Neural cell (in vitro differentiated cells): ENCODE measurements around the gene RASAL3. TPM values are rescaled to one million over a fixed set of nuclear protein-coding genes. Genes with fewer than 3 reads are reported as not detected.

Source experiments
- H2AFZ ChIP-seq: fragments of 200-600, 300-800 bp; sonication (generic), shearing (Covaris generic); 2 replicates; pipeline ENCODE4 v1.6.0; 2014; ENCODE audit warnings: low read depth, mild to moderate bottlenecking, antibody characterized with exemption, low read length, moderate library complexity
- H3F3A ChIP-seq: fragments of 200-600 bp; shearing (Covaris generic); 2 replicates; pipeline ENCODE4 v1.6.1; 2016; ENCODE audit warnings: mild to moderate bottlenecking, moderate library complexity, mixed read lengths, antibody characterized with exemption, low read length; ENCODE audit not compliant: insufficient read depth, poor library complexity, severe bottlenecking
- H3K27ac ChIP-seq: fragments of 200-600, 300-800 bp; sonication (generic), shearing (Covaris generic); 2 replicates; pipeline ENCODE4 v1.5.1; 2014; ENCODE audit warnings: mild to moderate bottlenecking, low read length, moderate library complexity
- H3K27me3 ChIP-seq: fragments of 300-800, 200-600 bp; sonication (generic), shearing (Covaris generic); 2 replicates; pipeline ENCODE4 v1.6.0; 2014; ENCODE audit warnings: mild to moderate bottlenecking, low read depth, low read length, moderate library complexity; ENCODE audit not compliant: insufficient read depth
- H3K36me3 ChIP-seq: fragments of 300-800, 200-600 bp; sonication (generic), shearing (Covaris generic); 2 replicates; pipeline ENCODE4 v1.5.1; 2014; ENCODE audit warnings: mild to moderate bottlenecking, antibody characterized with exemption, low read length, moderate library complexity; ENCODE audit not compliant: insufficient read depth
- H3K4me2 ChIP-seq: fragments of 300-800, 200-600 bp; sonication (generic), shearing (Covaris generic); 2 replicates; pipeline ENCODE4 v1.6.0; 2014; ENCODE audit warnings: mild to moderate bottlenecking, low read length
- H3K4me3 ChIP-seq: fragments of 300-800, 200-600 bp; sonication (generic), shearing (Covaris generic); 2 replicates; pipeline ENCODE4 v1.5.1; 2014; ENCODE audit warnings: mild to moderate bottlenecking, low read length, moderate library complexity
- H3K79me2 ChIP-seq: fragments of 200-600 bp; shearing (Covaris generic); replicated peaks from 2 replicates; pipeline ENCODE4 v1.6.0; 2014; ENCODE audit warnings: mild to moderate bottlenecking, low read length, moderate library complexity; ENCODE audit not compliant: insufficient read depth
- H3K9ac ChIP-seq: fragments of 300-800, 200-600 bp; sonication (generic), shearing (Covaris generic); 2 replicates; pipeline ENCODE4 v1.6.1; 2016; ENCODE audit warnings: mild to moderate bottlenecking, low read length, mixed read lengths
- H3K9me2 ChIP-seq: fragments of 200-600 bp; shearing (Covaris generic); 2 replicates; pipeline ENCODE4 v1.6.1; 2016; ENCODE audit warnings: mild to moderate bottlenecking, low read length, mixed read lengths; ENCODE audit not compliant: insufficient read depth
- H3K9me3 ChIP-seq: fragments of 200-600, 300-800 bp; sonication (generic), shearing (Covaris generic); 2 replicates; pipeline ENCODE4 v1.6.1; 2016; ENCODE audit warnings: mild to moderate bottlenecking, mixed run types, low read length, moderate library complexity, mixed read lengths
- H4K20me1 ChIP-seq: fragments of 200-600 bp; shearing (Covaris generic); 2 replicates; pipeline ENCODE4 v1.6.1; 2016; ENCODE audit warnings: mild to moderate bottlenecking, mixed run types; ENCODE audit not compliant: insufficient read depth
- CTCF ChIP-seq: fragments of 450-650 bp; IDR thresholded peaks from 2 replicates; pipeline ENCODE4 v1.5.1; 2014; ENCODE audit warnings: antibody characterized with exemption, mild to moderate bottlenecking, moderate library complexity; ENCODE audit not compliant: poor library complexity, severe bottlenecking
- EP300 ChIP-seq: fragments of 450-650 bp; conservative IDR thresholded peaks from 2 replicates; pipeline ENCODE4 v1.6.1; 2014; ENCODE audit warnings: antibody characterized with exemption, mild to moderate bottlenecking, moderate library complexity; ENCODE audit not compliant: poor library complexity, severe bottlenecking
- EZH2 ChIP-seq: fragments of 200-600, 300-800 bp; shearing (Covaris generic), sonication (generic); IDR thresholded peaks from 2 replicates; pipeline ENCODE4 v1.6.1; 2014; ENCODE audit warnings: antibody characterized with exemption, low read length, borderline replicate concordance, mild to moderate bottlenecking; ENCODE audit not compliant: insufficient read depth, poor library complexity, severe bottlenecking
- MXI1 ChIP-seq: fragments of 450-650 bp; conservative IDR thresholded peaks from 2 replicates; pipeline ENCODE4 v1.6.1; 2014; ENCODE audit warnings: antibody characterized with exemption, mild to moderate bottlenecking; ENCODE audit not compliant: poor library complexity, severe bottlenecking
- POLR2AphosphoS5 ChIP-seq: IDR thresholded peaks from 2 replicates; pipeline ENCODE4 v1.6.1; 2012
- RAD21 ChIP-seq: fragments of 450-650 bp; conservative IDR thresholded peaks from 2 replicates; pipeline ENCODE4 v1.6.1; 2014; ENCODE audit warnings: antibody characterized with exemption, mild to moderate bottlenecking, moderate library complexity
- REST ChIP-seq: IDR thresholded peaks from 2 replicates; pipeline ENCODE4 v1.6.1; 2012; ENCODE audit warnings: borderline replicate concordance
- SMC3 ChIP-seq: fragments of 450-650 bp; conservative IDR thresholded peaks from 2 replicates; pipeline ENCODE4 v1.6.1; 2014; ENCODE audit warnings: antibody characterized with exemption, mild to moderate bottlenecking, moderate library complexity; ENCODE audit not compliant: poor library complexity
- TAF1 ChIP-seq: IDR thresholded peaks from 2 replicates; pipeline ENCODE4 v1.6.1; 2012; ENCODE audit warnings: low read depth
- polyA plus RNA-seq: library from polyadenylated mRNA; depleted of rRNA; stranded (reverse); fragments of >200 nt; gene quantifications from 2 replicates; pipeline ENCODE4 v1.2.3, GENCODE V29; 2014

The RASAL3 gene
- polyA plus RNA-seq, 1 donor from 2014 or later: 1.1 TPM

GRCh38 chr19:15506074-15506571 lies 41.8 kb upstream of the RASAL3 start:
- TF ChIP-seq EZH2 (no peak), SMC3 (no peak), TAF1 (no peak), CTCF (no peak), EP300 (no peak), POLR2AphosphoS5 (no peak), MXI1 (no peak), RAD21 (no peak)
- H3K9ac ChIP-seq: no peak overlapping the region
- H3K9me2 ChIP-seq: no peaks in the 10 kb centered on the region
- H3K27me3 ChIP-seq: no peaks in the 10 kb centered on the region
- no peak overlapping the region for H3K4me3 ChIP-seq
- no peaks in the 10 kb centered on the region for H3K36me3 ChIP-seq
- no peak overlapping the region for H2AFZ ChIP-seq
- no peaks in the 10 kb centered on the region for H3K9me3 ChIP-seq
- no peaks in the 10 kb centered on the region for H3F3A ChIP-seq
- H4K20me1 ChIP-seq: no peaks in the 10 kb centered on the region
- H3K4me2 ChIP-seq: no peak overlapping the region
- no peaks in the 10 kb centered on the region for H3K79me2 ChIP-seq
- no peak overlapping the region for H3K27ac ChIP-seq

- H3K27ac ChIP-seq: no peak overlapping the region
- no peaks in the 10 kb centered on the region for H3F3A ChIP-seq
- H3K4me2 ChIP-seq: no peak overlapping the region
- no peaks in the 10 kb centered on the region for H3K27me3 ChIP-seq
- TF ChIP-seq EP300: no peak
- TF ChIP-seq MXI1: no peak
- no peak for TF ChIP-seq CTCF
- no peak for TF ChIP-seq RAD21
- TF ChIP-seq TAF1: no peak
- no peak for TF ChIP-seq SMC3
- no peak for TF ChIP-seq POLR2AphosphoS5
- TF ChIP-seq REST: no peak
- H3K36me3 ChIP-seq: no peaks in the 10 kb centered on the region
- no peak overlapping the region for H3K9ac ChIP-seq
- H3K9me2 ChIP-seq: no peaks in the 10 kb centered on the region
- H3K4me3 ChIP-seq: no peak overlapping the region
- H3K9me3 ChIP-seq: no peaks in the 10 kb centered on the region
- H4K20me1 ChIP-seq: no peaks in the 10 kb centered on the region
- no peak overlapping the region for H2AFZ ChIP-seq
- H3K79me2 ChIP-seq: no peaks in the 10 kb centered on the region
These were observed 37.9 kb upstream of the RASAL3 start for GRCh38 chr19:15502264-15502663.
